ENCODE measurements around the gene MAB21L2.

MAB21L2 gene

GRCh38 chr4:150625033-150625432 lies 43.1 kb downstream of the MAB21L2 start:
- no peak for DNase-seq

- no peak for DNase-seq
These were observed 46.1 kb downstream of the MAB21L2 start for GRCh38 chr4:150628073-150628472.

GRCh38 chr4:150632639-150633038 lies 50.7 kb downstream of the MAB21L2 start:
- DNase-seq = no peak
